MM.1S (cell line): Measurements from ENCODE around the gene MBTPS2.

Experiments used
- EZH2 ChIP-seq: fragments of 300-600 bp; sonication (generic); optimal IDR thresholded peaks from 2 replicates; pipeline ENCODE3; 2017; ENCODE audit warnings: low read depth, mild to moderate bottlenecking, antibody characterized with exemption, low read length, mixed read lengths
- EZH2phosphoT487 ChIP-seq: fragments of 300-600 bp; sonication (generic); IDR thresholded peaks from 2 replicates; pipeline ENCODE4 v1.6.1; 2018; ENCODE audit warnings: antibody characterized with exemption, low read length
- TF ChIP-seq, protein P1 (sequence below): fragments of 300-600 bp; sonication (generic); IDR thresholded peaks from 2 replicates; pipeline ENCODE4 v1.5.1; 2016; ENCODE audit warnings: antibody characterized with exemption, low read length, mixed read lengths

DNA sequence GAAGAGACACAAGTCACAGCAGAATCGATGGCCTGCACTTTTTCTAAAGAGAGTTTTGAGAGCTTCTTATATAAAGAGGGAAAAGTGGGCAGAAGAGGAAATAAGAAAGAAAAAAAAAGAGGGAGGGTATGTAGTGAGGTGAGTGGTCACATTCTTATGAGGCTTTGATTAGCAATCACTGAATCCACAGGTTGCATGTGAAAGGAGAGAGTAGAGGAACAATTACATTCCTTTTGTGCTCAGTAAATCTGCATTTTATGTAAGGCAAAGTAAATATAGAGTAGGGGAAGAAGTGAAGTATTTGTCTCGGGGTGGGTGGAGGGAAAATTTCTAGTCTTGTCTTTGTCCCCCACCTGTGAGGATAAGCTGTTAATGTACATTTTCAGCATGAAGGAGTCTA is 26.8 kb upstream of the MBTPS2 start:
- TF ChIP-seq, protein P1, sequence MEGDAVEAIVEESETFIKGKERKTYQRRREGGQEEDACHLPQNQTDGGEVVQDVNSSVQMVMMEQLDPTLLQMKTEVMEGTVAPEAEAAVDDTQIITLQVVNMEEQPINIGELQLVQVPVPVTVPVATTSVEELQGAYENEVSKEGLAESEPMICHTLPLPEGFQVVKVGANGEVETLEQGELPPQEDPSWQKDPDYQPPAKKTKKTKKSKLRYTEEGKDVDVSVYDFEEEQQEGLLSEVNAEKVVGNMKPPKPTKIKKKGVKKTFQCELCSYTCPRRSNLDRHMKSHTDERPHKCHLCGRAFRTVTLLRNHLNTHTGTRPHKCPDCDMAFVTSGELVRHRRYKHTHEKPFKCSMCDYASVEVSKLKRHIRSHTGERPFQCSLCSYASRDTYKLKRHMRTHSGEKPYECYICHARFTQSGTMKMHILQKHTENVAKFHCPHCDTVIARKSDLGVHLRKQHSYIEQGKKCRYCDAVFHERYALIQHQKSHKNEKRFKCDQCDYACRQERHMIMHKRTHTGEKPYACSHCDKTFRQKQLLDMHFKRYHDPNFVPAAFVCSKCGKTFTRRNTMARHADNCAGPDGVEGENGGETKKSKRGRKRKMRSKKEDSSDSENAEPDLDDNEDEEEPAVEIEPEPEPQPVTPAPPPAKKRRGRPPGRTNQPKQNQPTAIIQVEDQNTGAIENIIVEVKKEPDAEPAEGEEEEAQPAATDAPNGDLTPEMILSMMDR: no peak
- TF ChIP-seq EZH2phosphoT487 (no peak), EZH2 (no peak)
